ENCODE results near the gene MRS2.

GRCh38 chr6:24394780-24395437, 7.8 kb upstream of the MRS2 start:
- TF ChIP-seq POLR2AphosphoS5 (IDR thresholded peaks at IDR 0.05; ENCODE audit: low read depth, low read length) (no peak), CTCF (IDR thresholded peaks at IDR 0.05) (no peak), SIN3A (IDR thresholded peaks at IDR 0.05; ENCODE audit: borderline replicate concordance, insufficient read depth, low read depth, low read length) (no peak)
- TF ChIP-seq, protein P1, sequence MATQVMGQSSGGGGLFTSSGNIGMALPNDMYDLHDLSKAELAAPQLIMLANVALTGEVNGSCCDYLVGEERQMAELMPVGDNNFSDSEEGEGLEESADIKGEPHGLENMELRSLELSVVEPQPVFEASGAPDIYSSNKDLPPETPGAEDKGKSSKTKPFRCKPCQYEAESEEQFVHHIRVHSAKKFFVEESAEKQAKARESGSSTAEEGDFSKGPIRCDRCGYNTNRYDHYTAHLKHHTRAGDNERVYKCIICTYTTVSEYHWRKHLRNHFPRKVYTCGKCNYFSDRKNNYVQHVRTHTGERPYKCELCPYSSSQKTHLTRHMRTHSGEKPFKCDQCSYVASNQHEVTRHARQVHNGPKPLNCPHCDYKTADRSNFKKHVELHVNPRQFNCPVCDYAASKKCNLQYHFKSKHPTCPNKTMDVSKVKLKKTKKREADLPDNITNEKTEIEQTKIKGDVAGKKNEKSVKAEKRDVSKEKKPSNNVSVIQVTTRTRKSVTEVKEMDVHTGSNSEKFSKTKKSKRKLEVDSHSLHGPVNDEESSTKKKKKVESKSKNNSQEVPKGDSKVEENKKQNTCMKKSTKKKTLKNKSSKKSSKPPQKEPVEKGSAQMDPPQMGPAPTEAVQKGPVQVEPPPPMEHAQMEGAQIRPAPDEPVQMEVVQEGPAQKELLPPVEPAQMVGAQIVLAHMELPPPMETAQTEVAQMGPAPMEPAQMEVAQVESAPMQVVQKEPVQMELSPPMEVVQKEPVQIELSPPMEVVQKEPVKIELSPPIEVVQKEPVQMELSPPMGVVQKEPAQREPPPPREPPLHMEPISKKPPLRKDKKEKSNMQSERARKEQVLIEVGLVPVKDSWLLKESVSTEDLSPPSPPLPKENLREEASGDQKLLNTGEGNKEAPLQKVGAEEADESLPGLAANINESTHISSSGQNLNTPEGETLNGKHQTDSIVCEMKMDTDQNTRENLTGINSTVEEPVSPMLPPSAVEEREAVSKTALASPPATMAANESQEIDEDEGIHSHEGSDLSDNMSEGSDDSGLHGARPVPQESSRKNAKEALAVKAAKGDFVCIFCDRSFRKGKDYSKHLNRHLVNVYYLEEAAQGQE (IDR thresholded peaks at IDR 0.05; ENCODE audit: insufficient read depth in 1 of 2, low read depth in 2 of 2, low read length in 1 of 2) = no peak
